ENCODE data around the gene SLC30A5.

DNA sequence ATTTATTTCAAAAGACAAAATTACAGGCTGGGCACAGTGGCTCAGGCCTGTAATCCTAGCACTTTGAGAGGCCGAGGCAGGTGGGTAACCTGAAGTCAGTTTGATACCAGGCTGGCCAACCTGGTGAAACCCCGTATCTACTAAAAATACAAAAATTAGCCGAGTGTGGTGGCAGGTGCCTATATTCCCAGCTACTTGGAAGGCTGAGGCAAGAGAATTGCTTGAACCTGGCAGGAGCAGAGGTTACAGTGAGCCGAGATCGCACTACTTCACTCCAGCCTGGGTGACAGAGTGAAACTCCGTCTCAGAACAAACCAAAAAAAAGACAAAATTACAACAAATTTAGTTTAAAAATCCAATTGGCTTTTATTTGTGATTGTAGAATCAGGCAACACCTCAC lies 14.3 kb upstream of the SLC30A5 start:
- TF ChIP-seq, protein P1, sequence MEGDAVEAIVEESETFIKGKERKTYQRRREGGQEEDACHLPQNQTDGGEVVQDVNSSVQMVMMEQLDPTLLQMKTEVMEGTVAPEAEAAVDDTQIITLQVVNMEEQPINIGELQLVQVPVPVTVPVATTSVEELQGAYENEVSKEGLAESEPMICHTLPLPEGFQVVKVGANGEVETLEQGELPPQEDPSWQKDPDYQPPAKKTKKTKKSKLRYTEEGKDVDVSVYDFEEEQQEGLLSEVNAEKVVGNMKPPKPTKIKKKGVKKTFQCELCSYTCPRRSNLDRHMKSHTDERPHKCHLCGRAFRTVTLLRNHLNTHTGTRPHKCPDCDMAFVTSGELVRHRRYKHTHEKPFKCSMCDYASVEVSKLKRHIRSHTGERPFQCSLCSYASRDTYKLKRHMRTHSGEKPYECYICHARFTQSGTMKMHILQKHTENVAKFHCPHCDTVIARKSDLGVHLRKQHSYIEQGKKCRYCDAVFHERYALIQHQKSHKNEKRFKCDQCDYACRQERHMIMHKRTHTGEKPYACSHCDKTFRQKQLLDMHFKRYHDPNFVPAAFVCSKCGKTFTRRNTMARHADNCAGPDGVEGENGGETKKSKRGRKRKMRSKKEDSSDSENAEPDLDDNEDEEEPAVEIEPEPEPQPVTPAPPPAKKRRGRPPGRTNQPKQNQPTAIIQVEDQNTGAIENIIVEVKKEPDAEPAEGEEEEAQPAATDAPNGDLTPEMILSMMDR (conservative IDR thresholded peaks at IDR 0.05; ENCODE audit: low read length): no peak
- no peak for TF ChIP-seq EZH2phosphoT487 (IDR thresholded peaks at IDR 0.05; ENCODE audit: borderline replicate concordance)

All from Loucy (cell line).